Activated CD8-positive, alpha-beta memory T cell treated with anti-CD3 and anti-CD28 coated beads for 24 hours (primary cell): ENCODE data around the gene BOD1L1.

Source experiments
- DNase-seq: peaks from one replicate; pipeline ENCODE4 v3.0.0-alpha.2; 2020

Gene BOD1L1

DNA sequence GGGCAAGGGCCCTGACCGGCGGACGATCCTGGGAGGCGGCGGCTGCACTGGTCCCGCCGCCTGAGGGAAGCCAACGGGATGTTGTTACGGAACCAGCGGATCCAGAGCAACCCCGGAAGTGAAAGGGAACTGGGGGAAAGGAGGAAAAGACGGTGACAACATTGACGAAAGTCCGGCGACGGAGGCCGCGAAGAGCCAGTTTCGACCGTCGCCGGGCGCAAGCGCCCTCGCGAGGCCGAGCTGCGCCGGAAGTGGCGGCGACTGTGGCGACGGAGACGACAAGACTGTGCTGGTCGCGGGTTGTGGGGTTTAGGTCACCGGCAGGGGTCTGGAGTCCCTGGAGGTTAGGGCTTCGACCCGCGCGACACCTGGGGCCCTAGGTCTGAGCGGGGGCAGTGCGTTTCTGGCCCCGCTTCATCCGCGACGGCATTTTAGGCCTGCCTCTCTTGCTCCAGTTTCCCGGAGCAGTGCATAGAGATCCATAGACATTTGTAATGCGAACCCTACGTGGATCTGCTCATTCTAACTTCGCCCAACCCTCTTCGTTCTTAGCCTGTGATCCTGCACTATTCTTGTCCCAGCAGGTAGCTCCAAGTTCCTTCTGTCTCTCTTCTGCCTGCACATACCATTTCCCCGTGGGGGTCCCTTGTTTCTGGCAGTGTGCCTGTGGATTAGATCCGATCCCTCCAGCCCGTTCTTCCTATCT, at the start of gene BOD1L1:
TSS of gene BOD1L1 (minus strand) at position 120 of the 706 bp plus-strand sequence. CDS start 138 bp downstream, outside the sequence.
- DNase-seq: peak; percentile 90

DNA sequence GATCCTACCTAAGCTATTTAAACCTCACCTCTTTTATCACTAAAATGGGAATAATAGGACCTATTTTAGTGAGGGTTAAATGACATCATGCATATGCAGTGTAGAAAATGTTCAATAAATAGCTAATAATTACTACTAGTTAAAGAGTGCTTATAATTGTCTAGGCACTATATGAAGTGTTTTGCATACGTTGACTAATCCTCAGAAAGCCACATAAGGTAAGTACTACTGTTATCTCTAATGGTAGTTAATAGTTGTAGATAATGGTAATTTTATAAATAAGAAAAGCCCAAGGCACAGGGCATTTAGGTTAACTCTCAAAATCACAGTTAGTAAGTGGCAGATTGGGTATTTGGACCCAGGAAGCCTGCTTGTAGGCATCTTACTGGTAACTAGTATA, 47.4 kb upstream of the BOD1L1 start:
- no peak for DNase-seq

DNA sequence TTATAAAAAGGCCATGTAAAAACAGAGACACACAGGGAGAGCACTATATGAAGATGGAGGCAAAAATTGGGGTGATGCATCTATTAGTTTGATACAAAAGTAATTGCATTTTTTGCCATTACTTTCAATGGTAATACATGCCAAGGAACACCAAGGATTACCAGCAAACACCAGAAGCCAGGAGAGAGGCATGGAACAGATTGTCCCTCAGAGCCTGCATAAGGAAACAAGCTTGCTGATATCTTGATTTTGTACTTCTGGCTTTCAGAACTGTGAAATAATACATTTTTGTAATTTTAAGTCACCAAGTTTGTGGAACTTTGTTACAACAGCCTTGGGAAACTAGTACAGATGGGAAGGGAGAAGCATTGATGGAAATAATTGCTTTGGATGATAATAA, 45.6 kb upstream of the BOD1L1 start:
- no peak for DNase-seq

DNA sequence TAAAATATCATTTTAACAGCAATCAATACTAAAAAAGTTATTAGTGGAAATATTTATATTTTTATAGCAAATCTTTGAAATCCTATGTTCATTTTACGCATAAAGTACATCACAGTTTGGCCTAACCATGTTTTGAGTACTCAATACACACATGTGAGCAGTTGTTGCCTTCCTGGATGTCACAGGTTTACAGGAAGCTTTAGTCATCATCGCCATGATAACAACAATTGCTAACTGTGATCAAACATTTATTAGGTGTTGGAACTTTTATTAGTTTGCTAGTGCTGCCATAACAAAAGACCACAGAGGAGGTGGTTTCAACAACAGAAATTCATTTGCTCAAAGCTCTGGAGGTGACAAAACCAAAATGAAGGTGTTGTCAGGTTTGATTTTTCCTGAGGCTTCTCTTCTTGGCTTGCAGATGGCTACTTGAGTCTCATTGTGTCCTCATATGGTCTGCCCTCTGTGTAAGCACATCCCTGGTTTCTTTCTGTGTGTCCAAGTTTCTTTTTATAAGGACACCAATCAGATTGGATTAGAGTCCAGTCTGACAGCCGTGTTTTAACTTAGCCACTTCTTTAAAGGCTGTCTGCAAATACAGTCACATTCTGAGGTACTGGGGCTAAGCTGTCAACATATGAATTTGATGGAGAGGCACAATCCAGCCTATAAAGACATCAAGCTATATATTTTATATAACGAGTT, 43.1 kb upstream of the BOD1L1 start:
- no peak for DNase-seq

DNA sequence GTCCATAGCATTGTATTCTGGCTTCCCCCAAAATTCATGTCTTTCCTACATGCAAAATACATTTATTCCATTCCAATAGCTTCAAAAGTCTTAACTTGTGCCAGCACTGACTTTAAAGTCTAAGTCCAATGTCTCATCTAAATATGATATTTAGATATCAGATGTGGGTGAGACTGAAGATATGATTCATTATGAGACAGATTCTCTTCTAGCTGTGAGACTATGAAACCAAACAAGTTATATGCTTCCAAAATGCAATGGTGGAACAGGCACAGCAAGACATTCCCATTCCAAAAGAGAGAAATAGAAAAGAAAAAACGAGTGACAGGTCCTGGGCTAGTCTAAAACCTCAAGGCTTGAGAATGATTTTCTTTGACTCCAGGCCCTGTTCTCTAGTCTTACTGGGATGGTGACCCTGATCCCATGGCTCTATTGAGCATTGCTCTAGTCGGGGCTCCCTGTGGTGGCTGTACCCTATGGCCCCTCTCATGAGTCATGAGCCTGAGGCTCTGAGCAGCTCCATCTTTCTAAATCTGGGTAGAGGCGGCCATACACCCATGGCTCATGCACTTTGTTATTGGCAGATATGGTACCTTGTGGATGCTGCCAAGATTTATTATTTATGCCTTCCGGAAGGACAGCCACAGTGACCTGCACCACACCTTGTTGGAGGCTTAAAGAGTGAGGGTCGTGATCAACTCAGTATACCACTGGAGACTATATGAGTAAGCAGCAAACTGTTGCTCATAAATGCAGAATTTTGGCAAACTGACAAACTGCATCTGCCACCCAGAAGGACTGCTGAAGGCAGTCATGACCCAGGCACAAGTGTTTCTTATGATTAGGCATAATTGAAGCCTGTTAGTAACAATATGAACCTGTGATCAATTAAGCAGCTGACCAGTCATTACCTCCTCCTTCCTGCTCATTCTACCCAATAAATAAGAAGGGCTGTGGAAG, 38.5 kb upstream of the BOD1L1 start:
- no peak for DNase-seq

DNA sequence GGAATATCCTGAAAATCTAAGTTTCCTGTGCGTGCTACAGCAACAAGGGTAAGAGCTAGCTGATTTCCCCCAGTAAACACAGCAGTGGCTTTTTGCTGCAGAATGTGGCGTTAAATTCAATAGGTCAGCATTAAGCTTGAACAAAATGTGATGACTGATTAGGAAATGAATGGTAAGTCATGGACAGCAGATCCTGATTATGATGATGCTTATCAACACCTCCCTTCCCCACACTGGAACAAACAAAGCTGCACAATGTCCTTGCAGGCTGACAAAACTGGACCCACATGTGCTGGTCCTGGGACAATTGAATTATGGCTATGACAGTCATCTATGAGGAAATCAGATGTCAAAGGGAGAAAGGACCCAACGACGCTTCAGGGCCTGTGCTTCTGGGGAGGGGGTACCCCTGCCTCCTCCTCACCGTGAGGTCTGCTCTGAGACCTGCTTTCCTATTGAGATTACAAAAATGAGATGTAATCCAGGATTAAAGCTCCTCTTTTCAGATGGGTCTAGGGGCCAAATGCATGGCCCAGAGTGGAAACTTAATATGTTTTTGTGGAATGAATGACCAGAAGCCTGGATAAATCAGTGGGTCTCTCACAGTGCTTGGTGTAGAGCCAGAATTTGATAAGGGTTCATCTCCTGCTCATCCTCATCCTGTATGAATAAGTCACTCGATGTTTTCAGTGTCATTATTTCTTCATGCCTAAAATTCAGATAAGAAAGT, 32.0 kb upstream of the BOD1L1 start:
- DNase-seq: no peak

DNA sequence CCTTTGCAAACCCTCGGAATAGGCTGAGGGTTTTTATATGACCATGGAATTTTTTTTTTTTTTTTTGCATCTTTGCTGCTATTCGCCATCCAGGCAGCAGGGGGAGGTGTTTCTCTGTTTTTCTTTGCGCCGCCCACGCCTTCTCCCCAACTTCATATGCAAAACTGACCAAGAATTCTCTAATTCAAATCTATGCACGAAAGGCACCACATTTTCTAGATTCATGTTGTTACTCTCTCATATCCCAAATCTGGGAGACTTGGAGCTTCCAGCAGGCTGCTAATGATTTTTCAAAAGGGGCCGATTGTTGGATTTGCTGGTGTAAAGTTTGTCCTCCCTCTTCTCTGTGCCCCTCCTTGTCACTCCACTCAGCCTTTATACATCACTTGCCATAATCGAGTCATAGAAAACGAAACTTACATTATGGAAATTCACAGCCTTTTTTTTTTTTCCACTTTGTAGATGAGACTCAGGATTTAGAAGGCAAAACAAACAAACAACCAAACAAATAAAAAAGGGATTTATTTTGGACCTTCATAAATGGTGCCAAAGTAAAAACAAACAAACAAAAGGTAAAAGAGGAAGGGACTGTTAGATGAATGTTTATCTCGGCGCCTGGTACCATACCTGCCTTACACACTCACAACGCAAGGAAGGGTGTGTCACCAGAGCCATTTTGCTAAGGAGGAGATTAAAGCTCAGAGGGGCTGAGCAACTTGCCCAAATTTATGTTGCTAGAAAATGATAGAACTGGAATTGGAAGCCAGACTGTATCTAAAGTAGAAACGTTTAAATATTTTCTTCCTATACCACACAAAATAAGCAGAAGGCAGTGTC, 29.3 kb upstream of the BOD1L1 start:
- DNase-seq: peak; percentile 87

DNA sequence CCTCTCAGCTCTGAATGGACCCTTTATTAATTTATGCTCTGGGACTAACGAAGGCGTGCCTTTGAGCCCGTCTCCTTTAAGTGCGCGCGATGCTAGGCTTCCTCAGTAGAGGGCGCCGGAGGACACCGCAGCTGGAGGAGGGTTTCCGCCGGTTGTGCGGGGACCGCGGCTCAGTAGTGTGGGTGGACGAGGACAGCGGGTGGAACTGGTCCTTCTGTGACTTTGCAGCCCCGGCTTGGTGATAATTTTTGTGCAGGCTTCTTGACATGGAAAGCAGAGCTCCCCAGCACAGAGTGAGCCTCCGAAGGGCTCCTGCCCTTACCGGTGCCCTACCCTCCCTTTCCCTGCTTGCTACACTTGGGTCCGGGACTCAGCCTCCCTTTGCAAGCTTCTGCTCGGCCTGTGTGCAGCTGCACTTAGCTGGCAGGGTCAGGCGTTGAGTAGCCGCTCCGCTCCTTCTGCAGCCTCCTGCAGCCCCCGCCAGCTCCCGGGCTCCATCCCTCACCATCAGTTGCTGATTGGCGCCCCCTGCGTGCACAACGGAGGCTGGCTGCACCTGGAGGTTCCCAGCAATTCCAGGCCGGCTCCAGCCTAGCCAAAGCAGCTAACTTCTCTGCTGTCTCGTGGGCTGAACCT, 26.8 kb upstream of the BOD1L1 start:
- DNase-seq: peak; percentile 92

DNA sequence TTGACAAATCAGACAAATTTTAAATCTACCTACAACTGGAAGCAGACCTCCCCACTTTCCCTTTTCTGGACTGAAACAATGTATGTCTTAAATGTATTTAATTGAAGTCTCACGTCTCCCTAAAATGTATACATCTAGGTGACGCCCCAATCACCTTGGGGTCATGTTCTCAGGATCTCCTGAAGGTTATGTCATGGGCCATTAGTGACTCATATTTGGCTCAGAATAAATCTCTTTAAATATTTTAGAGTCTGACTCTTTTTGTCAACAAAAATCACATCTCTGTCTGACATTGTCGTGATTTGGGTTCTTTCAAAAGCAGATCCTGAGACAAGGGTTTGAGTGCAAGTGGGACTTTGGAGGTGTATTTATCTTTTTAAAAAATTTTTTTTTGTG, 26.2 kb upstream of the BOD1L1 start:
- no peak for DNase-seq

DNA sequence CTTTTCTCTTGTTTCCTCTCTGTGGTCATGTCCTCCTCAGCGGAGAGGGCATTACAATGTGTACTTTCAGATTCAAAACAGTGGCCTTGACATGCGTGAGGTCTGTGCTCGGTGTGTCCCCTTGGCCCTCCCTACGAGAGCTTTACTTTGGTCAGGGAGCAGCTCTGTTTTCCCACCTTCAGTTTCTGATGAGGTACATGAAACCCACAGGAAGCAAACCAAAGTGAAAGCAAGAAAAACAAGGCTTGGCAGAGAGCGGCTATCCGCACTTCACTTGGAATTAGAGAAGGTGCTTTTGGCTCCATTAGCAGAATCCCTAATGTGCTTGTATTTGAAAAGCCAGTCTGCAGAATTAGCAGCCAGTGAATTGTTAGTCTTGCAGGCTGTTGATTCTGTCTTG, 19.5 kb upstream of the BOD1L1 start:
- no peak for DNase-seq

DNA sequence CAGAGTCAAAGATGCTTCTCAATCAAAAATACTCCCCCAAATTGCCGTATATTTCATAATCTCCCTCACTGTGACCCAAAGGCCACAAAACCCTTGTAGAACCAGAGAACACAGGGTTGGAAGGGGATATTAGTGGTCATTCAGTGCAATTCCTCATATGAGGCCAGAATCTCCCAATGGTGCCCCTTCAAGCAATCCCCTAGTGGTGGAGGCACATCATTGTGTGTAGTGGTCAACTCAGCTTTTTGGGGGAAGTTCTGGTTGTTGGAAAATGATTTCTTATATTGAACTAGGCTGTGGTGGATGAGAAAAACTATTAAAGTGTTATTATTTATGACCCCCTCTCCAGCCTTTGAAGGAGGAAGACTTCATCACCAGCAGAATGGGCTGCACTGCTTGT, 17.6 kb upstream of the BOD1L1 start:
- no peak for DNase-seq

DNA sequence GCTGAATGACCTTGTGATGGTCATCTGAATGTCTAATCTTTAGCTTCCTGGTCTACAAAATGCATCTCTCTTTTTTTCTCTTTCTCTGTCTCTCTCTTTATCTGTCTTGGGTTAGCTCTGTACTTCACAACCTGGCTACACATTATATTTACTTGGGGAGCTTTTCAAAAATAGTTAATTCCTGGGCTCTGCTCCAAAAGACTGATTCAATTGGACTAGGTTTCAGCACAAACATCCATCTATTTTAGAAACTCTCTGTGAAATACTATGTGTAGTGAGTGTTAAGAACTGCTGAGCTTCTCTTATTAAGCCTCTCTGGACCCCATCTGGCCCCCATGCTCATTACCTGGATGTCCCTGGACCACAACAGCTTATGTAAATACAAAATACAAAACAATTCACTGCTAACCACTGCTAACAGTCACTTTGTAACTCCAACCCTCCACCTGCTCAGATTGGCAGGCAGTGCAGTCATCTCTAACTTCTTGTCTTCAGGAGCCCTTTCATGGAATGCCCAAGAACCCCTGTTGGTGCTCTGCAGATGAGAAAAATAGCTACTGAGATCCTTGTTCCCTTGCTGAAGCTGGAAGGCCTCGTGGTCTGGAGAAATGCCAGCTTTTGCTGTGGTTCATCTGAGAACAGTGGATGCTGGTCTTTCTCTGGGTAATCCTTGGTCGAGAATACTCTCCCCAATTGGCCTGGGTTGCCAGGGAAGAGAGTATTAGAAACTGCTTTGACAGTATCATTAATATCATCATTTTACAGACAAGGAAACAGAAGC, 14.8 kb upstream of the BOD1L1 start:
- DNase-seq: no peak

DNA sequence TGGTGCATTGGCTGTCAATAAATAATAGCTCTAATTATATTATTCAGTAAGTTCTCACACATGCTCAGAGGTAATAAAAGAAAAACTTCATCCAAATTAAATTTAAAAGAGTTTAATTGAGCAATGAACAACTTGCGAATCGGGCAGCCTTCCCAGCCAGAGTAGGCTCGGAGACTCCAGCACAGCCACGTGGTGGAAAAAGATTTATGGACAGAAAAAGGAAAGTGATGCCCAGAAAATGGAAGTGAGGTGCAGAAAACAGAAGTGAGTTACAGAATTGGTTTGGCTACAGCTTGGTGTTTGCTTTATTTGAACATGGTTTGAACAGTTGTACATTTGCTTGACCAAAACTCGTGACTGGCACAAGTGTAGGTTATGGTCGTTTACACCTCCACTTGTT, 13.6 kb upstream of the BOD1L1 start:
- no peak for DNase-seq

DNA sequence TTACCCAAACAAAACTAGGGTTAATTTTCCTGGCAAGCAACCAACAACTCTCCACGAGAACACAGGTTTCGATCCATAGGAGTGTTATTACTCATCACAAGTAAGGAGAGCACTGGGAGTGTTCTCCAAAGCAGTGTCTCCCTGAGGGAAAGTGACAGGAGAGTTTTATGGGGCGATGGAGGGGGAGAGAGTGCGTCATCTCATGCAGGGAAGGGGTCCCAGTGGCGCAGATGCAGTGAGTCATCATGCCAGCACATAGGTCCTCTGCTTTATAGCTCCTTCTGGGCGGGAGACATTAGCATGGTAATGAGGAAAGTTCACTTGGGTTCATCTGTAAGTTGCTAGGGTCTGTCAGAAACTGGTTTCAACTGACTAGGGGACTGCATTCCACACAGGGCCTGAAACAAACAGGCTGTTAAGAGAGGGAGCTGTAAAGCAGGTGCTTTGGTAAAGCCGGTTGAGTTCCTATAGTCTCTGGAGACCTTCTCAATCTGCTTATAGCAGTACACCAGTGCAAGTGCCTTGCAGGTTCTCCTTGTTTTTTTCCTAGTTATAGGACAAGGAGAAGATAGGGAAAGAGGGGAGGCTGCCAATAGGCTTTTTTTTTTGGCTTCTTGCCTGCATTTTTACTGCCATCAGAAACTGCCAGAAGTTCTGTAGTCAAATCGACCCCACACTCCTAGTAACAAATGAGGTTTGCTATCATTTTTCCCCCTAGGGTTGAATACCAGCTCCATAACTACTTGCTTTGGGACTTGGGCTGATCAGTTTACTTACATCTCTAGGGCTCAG, 12.8 kb upstream of the BOD1L1 start:
- DNase-seq: no peak

DNA sequence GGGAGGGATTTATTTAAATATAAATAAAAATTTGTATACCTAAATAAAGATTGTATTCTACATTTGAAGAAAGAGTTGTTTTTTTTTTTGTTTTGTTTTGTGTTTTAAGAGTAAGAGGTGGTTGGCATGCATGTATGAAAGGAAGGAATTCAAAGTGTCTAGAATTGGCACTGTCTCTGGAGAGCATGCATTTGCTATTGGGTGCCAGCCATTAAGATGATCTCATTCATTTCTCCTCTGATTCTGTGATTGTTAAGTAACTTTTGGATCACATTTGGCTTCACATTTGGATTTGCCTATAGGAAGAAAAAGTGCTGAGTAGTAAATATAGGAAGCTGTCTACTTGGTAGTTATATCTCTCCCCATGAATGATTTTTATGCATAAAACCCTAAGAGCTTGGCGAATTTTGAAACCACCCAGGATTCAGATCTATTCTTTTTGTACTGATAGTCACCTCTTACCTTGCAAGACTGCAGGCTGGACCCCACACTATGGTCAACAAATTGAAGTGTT, 7.8 kb upstream of the BOD1L1 start:
- no peak for DNase-seq

DNA sequence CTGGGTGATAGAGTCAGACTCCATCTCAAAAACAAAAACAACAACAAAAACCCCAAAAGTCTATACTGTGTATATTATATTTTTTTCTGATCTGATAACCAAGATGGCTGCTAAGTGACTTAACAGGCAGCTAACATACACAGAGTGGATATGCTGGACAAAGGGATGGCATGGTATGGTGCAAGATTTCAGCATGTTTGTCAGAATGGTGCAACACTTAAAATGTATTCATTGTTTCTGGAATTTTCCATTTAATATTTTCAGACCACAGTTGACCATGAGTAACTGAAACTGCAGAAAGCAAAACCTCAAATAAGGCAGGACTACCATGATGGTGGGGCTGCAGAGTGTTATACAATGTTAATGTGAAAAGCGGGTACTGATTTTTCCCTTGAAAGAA, 6.1 kb upstream of the BOD1L1 start:
- DNase-seq: no peak

DNA sequence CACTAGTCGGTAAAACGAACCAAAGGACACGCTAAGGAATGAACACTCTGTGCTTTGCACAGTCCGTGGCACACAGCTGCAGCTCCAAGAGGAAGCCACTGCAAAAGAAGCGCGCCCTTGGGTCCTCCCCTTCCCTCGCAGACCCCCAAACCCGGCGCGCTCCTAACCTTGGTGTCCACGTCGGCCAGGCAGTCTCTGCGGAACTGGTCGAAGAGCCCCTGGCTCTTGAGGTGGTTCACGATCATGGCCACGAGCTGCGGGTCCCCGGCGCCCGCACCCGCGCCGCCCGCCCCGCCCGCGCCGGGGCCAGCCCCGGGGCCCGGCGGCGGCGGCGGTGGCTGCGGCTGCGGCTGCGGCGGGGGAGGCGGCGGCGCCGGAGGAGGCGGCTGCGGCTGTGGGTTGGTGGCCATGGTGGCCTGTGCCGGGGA, 333 bp downstream of the BOD1L1 start:
- DNase-seq: no peak

DNA sequence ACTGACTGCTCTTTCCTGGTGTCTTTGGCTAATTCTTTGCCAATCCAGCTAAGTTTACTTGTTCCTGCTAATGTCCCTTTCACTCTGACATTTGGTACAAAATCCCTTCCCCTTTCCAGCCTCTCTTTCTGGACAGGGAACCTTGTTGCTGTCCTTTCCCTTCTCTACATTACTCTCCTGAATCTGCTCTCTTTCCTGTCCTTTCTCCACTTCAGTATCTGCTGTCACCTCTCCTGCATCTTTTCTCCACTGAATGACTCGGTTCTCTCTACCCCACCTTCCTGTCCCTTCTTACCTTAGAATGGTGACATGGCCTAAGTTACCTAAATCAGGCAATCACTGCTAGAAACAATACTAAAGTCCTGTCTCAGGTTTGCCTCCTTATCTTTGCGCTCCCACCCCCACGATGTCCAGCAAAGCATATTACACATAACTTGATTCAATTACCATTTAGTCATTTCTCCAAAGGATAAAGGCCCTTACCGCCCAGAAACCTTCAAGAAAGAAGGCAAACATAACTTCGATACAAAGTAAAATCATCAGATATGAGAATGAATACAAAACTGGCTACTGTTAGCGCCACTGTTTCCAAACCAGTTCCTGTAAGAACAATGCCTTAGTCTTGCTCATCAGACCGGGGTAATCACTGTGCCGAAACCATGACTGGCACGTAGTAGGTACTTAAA, 890 bp downstream of the BOD1L1 start:
- DNase-seq: no peak
